ENCODE data around the gene TMEM108.

The TMEM108 gene

GRCh38 chr3:133283958-133284807, 246.0 kb downstream of the TMEM108 start:
- no peak for DNase-seq

GRCh38 chr3:133289322-133289721, 251.1 kb downstream of the TMEM108 start:
- DNase-seq = no peak

- no peak for DNase-seq
Observed at GRCh38 chr3:133292296-133292695, 254.1 kb downstream of the TMEM108 start.

- DNase-seq = no peak
Observed at GRCh38 chr3:133293397-133294110, 255.4 kb downstream of the TMEM108 start.

- no peak for DNase-seq
Observed at GRCh38 chr3:133294253-133294652, 256.1 kb downstream of the TMEM108 start.

- peak in 1 of 5 experiments; percentile 36 for DNase-seq
Observed at GRCh38 chr3:133295199-133295901, 257.2 kb downstream of the TMEM108 start.

GRCh38 chr3:133295944-133296917, 258.0 kb downstream of the TMEM108 start:
- DNase-seq = no peak

GRCh38 chr3:133296981-133297380, 258.8 kb downstream of the TMEM108 start:
- no peak for DNase-seq

GRCh38 chr3:133300102-133300501, 261.9 kb downstream of the TMEM108 start:
- DNase-seq = no peak

- no peak for DNase-seq
Observed at GRCh38 chr3:133301194-133301593, 263.0 kb downstream of the TMEM108 start.

- no peak for DNase-seq
Observed at GRCh38 chr3:133301731-133302130, 263.5 kb downstream of the TMEM108 start.

- no peak for DNase-seq
Observed at GRCh38 chr3:133303430-133303829, 265.2 kb downstream of the TMEM108 start.

GRCh38 chr3:133317866-133318265, 279.7 kb downstream of the TMEM108 start:
- no peak for DNase-seq

GRCh38 chr3:133328373-133328772, 290.2 kb downstream of the TMEM108 start:
- DNase-seq = no peak

GRCh38 chr3:133329626-133330025, 291.4 kb downstream of the TMEM108 start:
- no peak for DNase-seq

GRCh38 chr3:133330065-133330464, 291.9 kb downstream of the TMEM108 start:
- no peak for DNase-seq

- DNase-seq = no peak
Observed at GRCh38 chr3:133330522-133330921, 292.3 kb downstream of the TMEM108 start.

GRCh38 chr3:133354721-133355120, 316.5 kb downstream of the TMEM108 start:
- no peak for DNase-seq

- DNase-seq = no peak
Observed at GRCh38 chr3:133360476-133360875, 322.3 kb downstream of the TMEM108 start.

- no peak for DNase-seq
Observed at GRCh38 chr3:133361011-133361410, 322.8 kb downstream of the TMEM108 start.

- DNase-seq = no peak
Observed at GRCh38 chr3:133361435-133361834, 323.2 kb downstream of the TMEM108 start.

- DNase-seq = no peak
Observed at GRCh38 chr3:133362539-133362938, 324.3 kb downstream of the TMEM108 start.

All from T-helper 2 cell (primary cell).